SK-N-SH treated with all-trans-retinoic acid at 6 μM for 48 hours (cell line): ENCODE measurements around the gene DIAPH3.

Experiments
- ATAC-seq: fragments of 200-7000 bp; cut with Tn5 transposase; 3 replicates; pipeline ENCODE4 v1.9.1; 2020; ENCODE audit warnings: mild to moderate bottlenecking, moderate library complexity
- BACH2 ChIP-seq: fragments of 250-450 bp; sonication (Bioruptor Pico); IDR thresholded peaks from 2 replicates; pipeline ENCODE4 v1.9.0; 2021; ENCODE audit warnings: mild to moderate bottlenecking, borderline replicate concordance
- CSDC2 ChIP-seq: fragments of 250-450 bp; sonication (Bioruptor Pico); IDR thresholded peaks from 2 replicates; pipeline ENCODE4 v1.5.0; 2020; ENCODE audit warnings: mild to moderate bottlenecking, moderate library complexity
- GLIS3 ChIP-seq: fragments of 250-450 bp; sonication (Bioruptor Pico); IDR thresholded peaks from 2 replicates; pipeline ENCODE4 v1.5.0; 2020; ENCODE audit warnings: mild to moderate bottlenecking, moderate library complexity
- OSR1 ChIP-seq: fragments of 250-450 bp; sonication (Bioruptor Pico); IDR thresholded peaks from 2 replicates; pipeline ENCODE4 v1.8.0; 2022; ENCODE audit warnings: moderate library complexity, mild to moderate bottlenecking, inconsistent platforms
- PPARA ChIP-seq: fragments of 250-450 bp; sonication (Bioruptor Pico); IDR thresholded peaks from 2 replicates; pipeline ENCODE4 v1.5.0; 2020; ENCODE audit warnings: mild to moderate bottlenecking, borderline replicate concordance
- RARB ChIP-seq: fragments of 250-450 bp; sonication (Bioruptor Pico); IDR thresholded peaks from 2 replicates; pipeline ENCODE4 v1.8.0; 2021; ENCODE audit warnings: mild to moderate bottlenecking, moderate library complexity
- SNAI2 ChIP-seq: fragments of 250-450 bp; sonication (Bioruptor Pico); IDR thresholded peaks from 2 replicates; pipeline ENCODE4 v1.5.0; 2020; ENCODE audit warnings: mild to moderate bottlenecking, moderate library complexity
- TOX ChIP-seq: fragments of 250-450 bp; sonication (Bioruptor Pico); IDR thresholded peaks from 2 replicates; pipeline ENCODE4 v1.8.0; 2021; ENCODE audit warnings: mild to moderate bottlenecking, moderate library complexity, borderline replicate concordance
- ZC3H10 ChIP-seq: fragments of 250-450 bp; sonication (Bioruptor Pico); IDR thresholded peaks from 2 replicates; pipeline ENCODE4 v1.5.1; 2021; ENCODE audit warnings: mild to moderate bottlenecking, moderate library complexity
- ZFP3 ChIP-seq: fragments of 250-450 bp; sonication (Bioruptor Pico); IDR thresholded peaks from 2 replicates; pipeline ENCODE4 v1.5.0; 2020; ENCODE audit warnings: mild to moderate bottlenecking, moderate library complexity
- ZFP30 ChIP-seq: fragments of 450-650 bp; formaldehyde crosslinking; IDR thresholded peaks from 2 replicates; pipeline ENCODE4 v1.5.0; 2022; ENCODE audit warnings: mild to moderate bottlenecking, moderate library complexity
- ZNF565 ChIP-seq: fragments of 450-650 bp; formaldehyde crosslinking; conservative IDR thresholded peaks from 2 replicates; pipeline ENCODE4 v1.5.0; 2020; ENCODE audit warnings: low read depth, mild to moderate bottlenecking, moderate library complexity
- ZNF70 ChIP-seq: fragments of 450-650 bp; formaldehyde crosslinking; IDR thresholded peaks from 2 replicates; pipeline ENCODE4 v1.5.0; 2020; ENCODE audit warnings: mild to moderate bottlenecking, moderate library complexity
- ZNF8 ChIP-seq: fragments of 450-650 bp; formaldehyde crosslinking; IDR thresholded peaks from 2 replicates; pipeline ENCODE4 v1.5.0; 2020; ENCODE audit warnings: mild to moderate bottlenecking, moderate library complexity
- TF ChIP-seq, protein P1 (sequence below): fragments of 250-450 bp; sonication (Bioruptor Pico); IDR thresholded peaks from 2 replicates; pipeline ENCODE4 v1.5.1; 2021; ENCODE audit warnings: mild to moderate bottlenecking, moderate library complexity
- TF ChIP-seq, protein P2 (sequence below): fragments of 250-450 bp; sonication (Bioruptor Pico); IDR thresholded peaks from 2 replicates; pipeline ENCODE4 v1.5.0; 2020; ENCODE audit warnings: mild to moderate bottlenecking, moderate library complexity
- TF ChIP-seq, protein P3 (sequence below): fragments of 250-450 bp; sonication (Bioruptor Pico); IDR thresholded peaks from 2 replicates; pipeline ENCODE4 v1.5.1; 2020; ENCODE audit warnings: low read depth, mild to moderate bottlenecking, moderate library complexity
- TF ChIP-seq, protein P4 (sequence below): fragments of 250-450 bp; sonication (Bioruptor Pico); IDR thresholded peaks from 2 replicates; pipeline ENCODE4 v1.8.0; 2021; ENCODE audit warnings: low read depth, mild to moderate bottlenecking, moderate library complexity, borderline replicate concordance

Gene DIAPH3

DNA sequence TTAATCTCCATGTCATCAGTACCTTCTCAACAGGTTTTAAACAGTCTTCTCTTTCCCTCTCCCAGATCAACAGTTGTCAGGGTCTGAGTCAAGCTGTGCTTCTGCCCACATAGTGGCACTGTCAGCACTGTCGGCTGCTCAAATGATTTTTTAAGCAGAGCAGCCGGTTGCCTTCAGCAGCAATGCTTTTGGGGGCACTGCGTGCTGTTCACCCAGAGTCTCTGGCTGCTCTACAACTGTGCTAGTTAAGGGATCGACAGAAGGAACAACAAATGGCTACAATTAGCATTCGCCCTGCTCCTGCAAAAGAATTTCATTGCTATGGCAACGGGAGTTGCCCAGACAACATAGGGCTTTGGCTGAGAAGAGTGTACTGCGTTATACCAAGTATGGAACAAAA, 412.9 kb downstream of the DIAPH3 start:
- no peak for TF ChIP-seq ZNF70 (CRISPR knock-in tag)
- TF ChIP-seq, protein P1, sequence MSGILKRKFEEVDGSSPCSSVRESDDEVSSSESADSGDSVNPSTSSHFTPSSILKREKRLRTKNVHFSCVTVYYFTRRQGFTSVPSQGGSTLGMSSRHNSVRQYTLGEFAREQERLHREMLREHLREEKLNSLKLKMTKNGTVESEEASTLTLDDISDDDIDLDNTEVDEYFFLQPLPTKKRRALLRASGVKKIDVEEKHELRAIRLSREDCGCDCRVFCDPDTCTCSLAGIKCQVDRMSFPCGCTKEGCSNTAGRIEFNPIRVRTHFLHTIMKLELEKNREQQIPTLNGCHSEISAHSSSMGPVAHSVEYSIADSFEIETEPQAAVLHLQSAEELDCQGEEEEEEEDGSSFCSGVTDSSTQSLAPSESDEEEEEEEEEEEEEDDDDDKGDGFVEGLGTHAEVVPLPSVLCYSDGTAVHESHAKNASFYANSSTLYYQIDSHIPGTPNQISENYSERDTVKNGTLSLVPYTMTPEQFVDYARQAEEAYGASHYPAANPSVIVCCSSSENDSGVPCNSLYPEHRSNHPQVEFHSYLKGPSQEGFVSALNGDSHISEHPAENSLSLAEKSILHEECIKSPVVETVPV (CRISPR knock-in tag) = no peak
- peak; percentile 91 for ATAC-seq

DNA sequence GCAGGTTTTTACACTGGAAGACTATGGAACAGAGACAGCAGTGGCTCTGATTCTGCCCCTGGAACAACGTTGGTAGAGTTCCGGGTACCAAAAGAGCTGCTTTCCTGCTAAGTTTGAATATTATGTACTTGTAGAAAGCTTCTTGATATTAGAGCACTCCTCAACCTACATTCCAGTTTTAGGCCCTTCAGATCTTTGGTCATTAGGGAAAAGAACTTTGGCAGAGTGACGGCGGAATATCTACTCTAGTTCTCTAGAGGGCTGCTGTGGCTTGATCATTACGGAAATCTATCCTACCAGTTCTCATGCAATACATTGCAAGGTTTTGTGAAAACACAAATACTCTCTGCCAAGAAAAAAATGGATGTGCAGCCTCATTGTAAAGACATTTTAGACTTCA, 415.7 kb downstream of the DIAPH3 start:
- TF ChIP-seq GLIS3 (CRISPR knock-in tag) = no peak
- TF ChIP-seq, protein P1 (CRISPR knock-in tag) = no peak
- no peak for TF ChIP-seq PPARA
- no peak for TF ChIP-seq OSR1 (CRISPR knock-in tag)
- no peak for TF ChIP-seq ZNF565 (CRISPR knock-in tag)
- TF ChIP-seq, protein P2, sequence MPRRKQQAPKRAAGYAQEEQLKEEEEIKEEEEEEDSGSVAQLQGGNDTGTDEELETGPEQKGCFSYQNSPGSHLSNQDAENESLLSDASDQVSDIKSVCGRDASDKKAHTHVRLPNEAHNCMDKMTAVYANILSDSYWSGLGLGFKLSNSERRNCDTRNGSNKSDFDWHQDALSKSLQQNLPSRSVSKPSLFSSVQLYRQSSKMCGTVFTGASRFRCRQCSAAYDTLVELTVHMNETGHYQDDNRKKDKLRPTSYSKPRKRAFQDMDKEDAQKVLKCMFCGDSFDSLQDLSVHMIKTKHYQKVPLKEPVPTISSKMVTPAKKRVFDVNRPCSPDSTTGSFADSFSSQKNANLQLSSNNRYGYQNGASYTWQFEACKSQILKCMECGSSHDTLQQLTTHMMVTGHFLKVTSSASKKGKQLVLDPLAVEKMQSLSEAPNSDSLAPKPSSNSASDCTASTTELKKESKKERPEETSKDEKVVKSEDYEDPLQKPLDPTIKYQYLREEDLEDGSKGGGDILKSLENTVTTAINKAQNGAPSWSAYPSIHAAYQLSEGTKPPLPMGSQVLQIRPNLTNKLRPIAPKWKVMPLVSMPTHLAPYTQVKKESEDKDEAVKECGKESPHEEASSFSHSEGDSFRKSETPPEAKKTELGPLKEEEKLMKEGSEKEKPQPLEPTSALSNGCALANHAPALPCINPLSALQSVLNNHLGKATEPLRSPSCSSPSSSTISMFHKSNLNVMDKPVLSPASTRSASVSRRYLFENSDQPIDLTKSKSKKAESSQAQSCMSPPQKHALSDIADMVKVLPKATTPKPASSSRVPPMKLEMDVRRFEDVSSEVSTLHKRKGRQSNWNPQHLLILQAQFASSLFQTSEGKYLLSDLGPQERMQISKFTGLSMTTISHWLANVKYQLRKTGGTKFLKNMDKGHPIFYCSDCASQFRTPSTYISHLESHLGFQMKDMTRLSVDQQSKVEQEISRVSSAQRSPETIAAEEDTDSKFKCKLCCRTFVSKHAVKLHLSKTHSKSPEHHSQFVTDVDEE = no peak
- no peak for TF ChIP-seq SNAI2
- TF ChIP-seq ZC3H10 (CRISPR knock-in tag) = no peak
- no peak for TF ChIP-seq ZFP3
- TF ChIP-seq, protein P3, sequence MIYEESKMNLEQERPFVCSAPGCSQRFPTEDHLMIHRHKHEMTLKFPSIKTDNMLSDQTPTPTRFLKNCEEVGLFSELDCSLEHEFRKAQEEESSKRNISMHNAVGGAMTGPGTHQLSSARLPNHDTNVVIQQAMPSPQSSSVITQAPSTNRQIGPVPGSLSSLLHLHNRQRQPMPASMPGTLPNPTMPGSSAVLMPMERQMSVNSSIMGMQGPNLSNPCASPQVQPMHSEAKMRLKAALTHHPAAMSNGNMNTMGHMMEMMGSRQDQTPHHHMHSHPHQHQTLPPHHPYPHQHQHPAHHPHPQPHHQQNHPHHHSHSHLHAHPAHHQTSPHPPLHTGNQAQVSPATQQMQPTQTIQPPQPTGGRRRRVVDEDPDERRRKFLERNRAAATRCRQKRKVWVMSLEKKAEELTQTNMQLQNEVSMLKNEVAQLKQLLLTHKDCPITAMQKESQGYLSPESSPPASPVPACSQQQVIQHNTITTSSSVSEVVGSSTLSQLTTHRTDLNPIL = no peak
- TF ChIP-seq RARB (CRISPR knock-in tag) = no peak
- TF ChIP-seq, all 23 proteins: peak for 0
- ATAC-seq = no peak

DNA sequence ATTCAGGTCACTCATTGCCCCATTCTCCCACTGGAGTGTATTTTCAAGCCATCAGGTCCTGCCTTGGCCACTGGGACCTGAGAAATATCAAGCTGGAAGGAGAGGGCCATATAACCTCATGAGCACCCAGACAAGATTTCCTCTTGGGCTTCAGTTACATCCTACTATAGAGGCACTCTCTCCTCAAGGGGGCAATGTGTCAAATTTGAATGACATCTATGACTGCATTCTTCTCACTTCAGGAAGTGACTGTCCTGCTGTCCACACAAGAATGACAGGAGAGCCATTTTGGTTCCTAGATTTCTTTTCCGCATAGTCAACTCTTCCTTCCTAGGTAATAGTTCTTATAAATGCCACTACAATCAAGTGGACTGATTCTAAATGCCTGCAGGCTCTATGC, 416.2 kb downstream of the DIAPH3 start:
- TF ChIP-seq ZNF565 (CRISPR knock-in tag) (no peak), ZFP30 (no peak), ZNF8 (CRISPR knock-in tag) (no peak), TOX (CRISPR knock-in tag) (no peak), BACH2 (CRISPR knock-in tag) (no peak), ZNF70 (CRISPR knock-in tag) (no peak), SNAI2 (no peak), CSDC2 (CRISPR knock-in tag) (no peak)
- TF ChIP-seq, protein P2 = no peak
- TF ChIP-seq, protein P1 (CRISPR knock-in tag) = no peak
- TF ChIP-seq, protein P4, sequence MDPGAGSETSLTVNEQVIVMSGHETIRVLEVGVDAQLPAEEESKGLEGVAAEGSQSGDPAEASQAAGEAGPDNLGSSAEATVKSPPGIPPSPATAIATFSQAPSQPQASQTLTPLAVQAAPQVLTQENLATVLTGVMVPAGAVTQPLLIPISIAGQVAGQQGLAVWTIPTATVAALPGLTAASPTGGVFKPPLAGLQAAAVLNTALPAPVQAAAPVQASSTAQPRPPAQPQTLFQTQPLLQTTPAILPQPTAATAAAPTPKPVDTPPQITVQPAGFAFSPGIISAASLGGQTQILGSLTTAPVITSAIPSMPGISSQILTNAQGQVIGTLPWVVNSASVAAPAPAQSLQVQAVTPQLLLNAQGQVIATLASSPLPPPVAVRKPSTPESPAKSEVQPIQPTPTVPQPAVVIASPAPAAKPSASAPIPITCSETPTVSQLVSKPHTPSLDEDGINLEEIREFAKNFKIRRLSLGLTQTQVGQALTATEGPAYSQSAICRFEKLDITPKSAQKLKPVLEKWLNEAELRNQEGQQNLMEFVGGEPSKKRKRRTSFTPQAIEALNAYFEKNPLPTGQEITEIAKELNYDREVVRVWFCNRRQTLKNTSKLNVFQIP (CRISPR knock-in tag) = no peak
- TF ChIP-seq, protein P3 = no peak
- ATAC-seq = no peak
